Epithelial cell of proximal tubule (primary cell): ENCODE results near the gene CLEC20A. TPM values are rescaled to one million over a fixed set of nuclear protein-coding genes. Genes with fewer than 3 reads are reported as not detected.
A peak's percentile ranks its signal among the peaks of the same experiment; 100 is the strongest.

ENCODE experiments used
- DNase-seq: peaks from one replicate; pipeline ENCODE4 v3.0.0-alpha.2; 2011; ENCODE audit warnings: low read depth
- H3K4me3 ChIP-seq: 2 replicates; pipeline ENCODE4 v1.5.1; 2011; ENCODE audit warnings: low read depth, mild to moderate bottlenecking, low read length
- CTCF ChIP-seq: conservative IDR thresholded peaks from 2 replicates; pipeline ENCODE4 v1.5.1; 2012; ENCODE audit warnings: low read depth, mild to moderate bottlenecking, low read length
- total RNA-seq: library from RNA; depleted of rRNA; stranded (reverse); fragments of >200 nt; gene quantifications from 2 replicates; pipeline ENCODE4 v1.2.3, GENCODE V29; 2015

The CLEC20A gene
- total RNA-seq, 1 donor from 2014 or later, result not detected

DNA sequence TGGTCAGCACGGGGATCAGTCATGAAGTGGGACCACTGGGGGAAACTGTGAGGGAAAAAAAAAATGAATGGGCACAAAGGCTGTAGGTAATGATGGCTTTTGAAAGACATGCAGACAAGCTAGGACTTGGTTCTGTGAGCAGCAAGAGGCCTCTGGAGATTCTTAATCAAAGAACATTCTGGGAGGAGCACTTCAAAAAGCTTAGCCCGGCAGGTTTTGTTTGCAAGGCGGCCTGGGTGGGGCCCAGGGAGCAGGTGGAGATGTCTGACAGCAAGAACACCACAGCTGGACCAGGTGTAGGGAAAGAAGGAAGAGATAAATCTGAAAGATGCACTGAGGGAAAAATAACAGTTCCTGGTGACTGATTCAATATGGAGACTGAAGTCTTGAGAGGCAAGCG is 22.1 kb upstream of the CLEC20A start:
- no peak for DNase-seq
- no peak for TF ChIP-seq CTCF
- no peak overlapping the region for H3K4me3 ChIP-seq

- DNase-seq, result no peak
- no peak for TF ChIP-seq CTCF
- no peak overlapping the region for H3K4me3 ChIP-seq
These were observed 19.3 kb upstream of the CLEC20A start for GRCh38 chr1:178516110-178516509.

DNA sequence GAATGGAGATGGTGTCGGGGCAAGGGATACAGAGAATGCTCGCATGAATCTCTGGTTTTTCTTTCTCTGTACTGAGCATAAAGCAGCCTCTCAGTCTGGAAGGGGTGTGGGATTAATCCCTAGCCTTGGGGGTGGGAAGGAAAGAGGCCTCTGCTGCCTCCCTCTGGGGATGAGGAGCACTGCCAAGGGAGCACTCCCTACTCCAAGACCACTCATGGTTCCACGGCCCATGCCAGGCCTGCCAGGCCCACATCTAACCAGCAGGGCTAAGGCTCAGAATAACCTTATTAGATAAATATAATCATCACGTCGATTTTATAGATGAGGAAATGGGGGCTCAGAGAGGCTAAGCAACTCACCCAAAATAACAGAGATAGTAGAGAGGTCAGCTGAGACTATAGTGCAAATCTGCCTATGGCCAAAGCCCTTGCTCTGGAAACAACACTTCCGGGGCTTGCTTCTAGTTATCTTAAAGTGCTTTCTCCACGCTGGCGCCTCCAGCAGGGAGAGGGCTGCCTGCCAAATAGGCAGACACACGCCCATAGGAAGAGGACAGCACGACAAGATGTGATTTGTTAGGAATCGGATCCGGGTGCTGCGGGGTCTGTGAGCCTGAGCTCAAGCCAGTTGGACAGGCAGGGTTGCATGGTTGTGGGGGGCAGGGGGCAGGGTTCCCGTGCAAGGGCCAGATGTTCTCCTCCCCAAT is 16.7 kb upstream of the CLEC20A start:
- no peak for DNase-seq
- no peak overlapping the region for H3K4me3 ChIP-seq
- peak; percentile 3 for TF ChIP-seq CTCF

DNA sequence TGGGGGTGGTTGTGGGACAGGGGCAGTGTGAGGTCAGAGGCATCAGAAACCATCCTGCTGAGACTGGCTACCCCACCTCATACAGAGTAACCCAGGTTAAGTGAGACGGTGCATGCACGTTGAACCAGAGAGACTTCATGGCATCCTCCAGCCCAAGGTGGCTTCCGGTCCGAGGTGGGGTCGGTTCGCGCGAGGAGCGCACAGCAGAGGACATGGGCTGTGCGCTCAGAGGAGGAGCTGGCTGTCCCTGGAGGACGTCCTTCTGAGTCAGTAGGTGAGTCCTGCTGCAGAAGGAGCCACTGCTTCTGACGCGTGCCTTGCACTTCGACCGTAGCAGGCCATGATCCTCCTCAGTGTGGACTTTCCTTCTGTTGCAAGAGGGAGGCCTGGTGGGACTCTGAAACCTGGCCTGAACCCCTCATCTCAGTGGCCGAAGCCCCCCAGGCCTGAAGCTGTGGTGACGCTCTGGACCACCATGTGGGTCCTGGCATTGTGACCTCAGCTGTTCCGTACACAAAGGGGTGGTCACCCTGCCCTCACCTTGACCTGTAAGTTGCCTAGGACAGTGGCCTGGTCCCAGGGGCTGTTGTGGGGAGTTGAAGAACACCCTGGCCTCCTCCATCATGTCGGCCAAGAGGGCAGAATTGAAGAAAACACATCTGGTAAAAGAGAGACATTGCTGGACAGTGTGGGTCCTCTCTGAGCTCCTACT is 16.0 kb upstream of the CLEC20A start, which contains the start of gene TEX35:
TSS of gene TEX35 (plus strand) at position 544 of the 712 bp plus-strand sequence. CDS start at position 624, 80 bp downstream.
- DNase-seq, result no peak
- no peak for TF ChIP-seq CTCF
- H3K4me3 ChIP-seq, result no peak within 1 kb of the TSS

DNA sequence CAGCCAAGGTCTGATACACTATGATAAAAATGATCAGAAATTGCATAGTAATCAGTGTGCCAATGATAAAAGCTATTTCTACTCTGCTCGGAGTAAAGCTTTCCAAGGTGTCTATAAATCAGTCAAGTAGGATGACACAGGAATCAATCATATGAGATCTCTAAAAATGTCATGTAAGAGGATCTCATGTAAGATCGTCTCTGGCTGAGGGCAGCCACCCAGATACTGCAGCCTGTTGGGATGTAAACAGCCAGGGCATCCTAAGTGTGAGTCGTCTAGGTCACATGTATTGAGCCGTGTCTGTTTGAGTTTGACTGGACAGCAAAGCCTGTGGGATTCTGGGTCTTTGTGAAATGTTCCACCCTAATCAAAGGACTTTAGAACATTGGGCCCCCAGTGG is 13.4 kb upstream of the CLEC20A start:
- no peak for TF ChIP-seq CTCF
- DNase-seq, result no peak
- no peak overlapping the region for H3K4me3 ChIP-seq

DNA sequence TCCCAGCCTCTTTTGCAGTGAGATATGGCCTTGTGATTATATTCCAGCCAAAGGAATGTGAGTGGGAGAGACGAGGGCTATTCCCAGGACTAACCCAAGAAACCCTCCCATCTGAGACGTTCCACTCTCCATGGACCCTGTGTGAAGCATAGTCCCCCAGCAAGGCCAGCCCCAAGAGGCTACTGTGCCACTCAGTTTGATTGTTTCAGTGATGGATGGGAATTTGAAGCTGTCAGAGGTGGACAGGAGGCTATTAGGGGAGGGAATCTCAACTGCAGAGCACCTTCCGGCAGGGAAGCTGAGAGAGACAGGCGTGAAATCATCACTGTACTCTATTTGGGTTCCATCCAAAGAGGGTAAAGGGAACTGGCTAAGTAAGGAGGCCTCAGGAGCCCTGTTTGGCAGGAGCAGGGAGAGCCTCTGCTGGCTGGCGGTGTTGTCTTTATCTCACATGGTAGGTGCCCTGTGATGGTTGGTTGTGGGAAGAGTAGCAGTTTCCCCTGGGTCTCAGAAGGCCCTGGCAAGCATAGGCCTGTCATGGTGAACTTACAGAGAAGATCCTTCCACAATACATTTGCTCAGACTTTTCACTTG is 12.7 kb upstream of the CLEC20A start:
- no peak overlapping the region for H3K4me3 ChIP-seq
- no peak for DNase-seq
- TF ChIP-seq CTCF, result no peak
